T-helper 2 cell treated with Interferon-gamma antibody and Interleukin-4, amounts not matched to agents 100 ng/mL and 5 ng/mL, for 36 hours (primary cell): ENCODE data around the gene FFAR1. TPM values are rescaled to one million over a fixed set of nuclear protein-coding genes. Genes with fewer than 3 reads are reported as not detected.

Experiments
- intact Hi-C: fragments of 100-400 bp; cut with micrococcal nuclease; formaldehyde crosslinking; loops from one replicate; pipeline ENCODE4 v1.15.1; 2023
- total RNA-seq: library from RNA; stranded (reverse); gene quantifications from 2 replicates; pipeline ENCODE4 v1.2.3, GENCODE V29; 2022

Gene FFAR1
- not detected in 2 replicates for total RNA-seq

- intact Hi-C loops: loop anchor here (2.0 kb wide), 1 partner anchor 115 kb away; no protein-coding TSS in a partner anchor
Measured at GRCh38 chr19:35347171-35347929, at the start of gene FFAR1. TSS of gene FFAR1 (plus strand) at chr19:35347902. CDS start at chr19:35351552, 3,650 bp downstream.

- intact Hi-C loops: no loop called here
Measured at GRCh38 chr19:35297922-35298321, 49.8 kb upstream of the FFAR1 start.

- intact Hi-C loops: no loop called here
Measured at GRCh38 chr19:35298561-35298972, 49.1 kb upstream of the FFAR1 start.

- intact Hi-C loops: no loop called here
Measured at GRCh38 chr19:35299523-35300338, 48.0 kb upstream of the FFAR1 start.

- intact Hi-C loops: no loop called here
Measured at GRCh38 chr19:35300339-35300649, 47.4 kb upstream of the FFAR1 start.

- intact Hi-C loops: no loop called here
Measured at GRCh38 chr19:35301961-35302360, 45.7 kb upstream of the FFAR1 start.

- intact Hi-C loops: no loop called here
Measured at GRCh38 chr19:35302446-35302845, 45.3 kb upstream of the FFAR1 start.

GRCh38 chr19:35303357-35303915, 44.3 kb upstream of the FFAR1 start:
- intact Hi-C loops: no loop called here

- intact Hi-C loops: no loop called here
Measured at GRCh38 chr19:35304036-35304435, 43.7 kb upstream of the FFAR1 start.

- intact Hi-C loops: no loop called here
Measured at GRCh38 chr19:35305181-35305580, 42.5 kb upstream of the FFAR1 start.

- intact Hi-C loops: no loop called here
Measured at GRCh38 chr19:35306473-35307246, 41.0 kb upstream of the FFAR1 start.

GRCh38 chr19:35307931-35308330, 39.8 kb upstream of the FFAR1 start:
- intact Hi-C loops: no loop called here

GRCh38 chr19:35308910-35309309, 38.8 kb upstream of the FFAR1 start:
- intact Hi-C loops: no loop called here

- intact Hi-C loops: no loop called here
Measured at GRCh38 chr19:35309481-35310279, 38.0 kb upstream of the FFAR1 start.

- intact Hi-C loops: no loop called here
Measured at GRCh38 chr19:35310331-35310730, 37.4 kb upstream of the FFAR1 start.

- intact Hi-C loops: no loop called here
Measured at GRCh38 chr19:35310811-35311465, 36.8 kb upstream of the FFAR1 start.

GRCh38 chr19:35311901-35312665, 35.6 kb upstream of the FFAR1 start:
- intact Hi-C loops: no loop called here

- intact Hi-C loops: no loop called here
Measured at GRCh38 chr19:35313587-35313986, 34.1 kb upstream of the FFAR1 start.

GRCh38 chr19:35314031-35314430, 33.7 kb upstream of the FFAR1 start:
- intact Hi-C loops: no loop called here
